Fibroblast of the conjunctiva (primary cell): ENCODE results near the gene PGD.
"Not testable (repeated sequence)": the region's sequence is repeated elsewhere in the genome, so short reads cannot be mapped to it uniquely, and the experiment has no call there.

Experiments used
- DNase-seq: peaks from one replicate; pipeline ENCODE4 v3.0.0-alpha.2; 2010; ENCODE audit warnings: low read depth

The PGD gene

DNA sequence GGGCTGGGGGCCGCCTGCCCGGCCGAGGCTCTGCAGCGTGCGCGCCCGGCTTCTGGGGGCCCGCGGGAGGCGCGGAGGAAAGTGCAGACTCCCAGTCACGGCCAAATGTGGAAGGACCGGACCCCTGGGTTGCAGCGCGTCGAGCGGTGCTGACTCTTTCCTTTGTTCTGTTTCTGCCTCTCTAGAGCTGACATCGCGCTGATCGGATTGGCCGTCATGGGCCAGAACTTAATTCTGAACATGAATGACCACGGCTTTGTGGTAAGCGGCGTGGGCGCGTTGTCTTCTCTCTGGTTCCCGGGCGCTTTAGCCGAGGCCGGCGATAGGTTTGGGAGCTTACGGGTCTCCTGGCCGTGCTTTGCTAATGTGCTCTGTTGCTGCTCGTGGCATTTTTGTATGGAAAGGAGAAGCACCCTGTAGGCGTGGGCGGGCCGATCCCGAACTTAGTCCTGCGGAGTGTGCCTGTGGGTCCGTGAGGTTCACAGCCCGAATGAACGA lies 629 bp downstream of the PGD start:
- DNase-seq = no peak

- DNase-seq = no peak
Observed at GRCh38 chr1:10400013-10400412, 1.1 kb downstream of the PGD start.

DNA sequence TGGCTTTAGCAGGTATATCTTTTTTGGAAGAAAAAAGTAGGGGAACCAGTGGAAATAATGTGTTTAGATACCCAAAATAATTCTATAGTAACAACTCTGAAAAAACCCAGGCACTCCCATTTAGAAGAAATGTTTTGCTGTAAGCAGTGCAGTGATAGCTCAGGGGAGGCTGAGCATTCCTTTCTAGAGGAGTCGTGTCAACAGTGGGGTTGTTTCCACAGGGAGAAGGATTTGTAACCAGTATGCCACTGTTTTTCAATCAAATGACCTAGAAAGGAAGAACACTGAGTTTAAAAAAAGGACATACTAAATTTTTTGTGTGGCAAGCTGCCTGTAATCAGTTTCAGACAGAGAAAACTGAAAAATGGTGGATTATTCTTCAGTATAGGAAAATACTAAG lies 2.4 kb downstream of the PGD start:
- no peak for DNase-seq

- no peak for DNase-seq
Observed at GRCh38 chr1:10402729-10403274, 3.9 kb downstream of the PGD start.

DNA sequence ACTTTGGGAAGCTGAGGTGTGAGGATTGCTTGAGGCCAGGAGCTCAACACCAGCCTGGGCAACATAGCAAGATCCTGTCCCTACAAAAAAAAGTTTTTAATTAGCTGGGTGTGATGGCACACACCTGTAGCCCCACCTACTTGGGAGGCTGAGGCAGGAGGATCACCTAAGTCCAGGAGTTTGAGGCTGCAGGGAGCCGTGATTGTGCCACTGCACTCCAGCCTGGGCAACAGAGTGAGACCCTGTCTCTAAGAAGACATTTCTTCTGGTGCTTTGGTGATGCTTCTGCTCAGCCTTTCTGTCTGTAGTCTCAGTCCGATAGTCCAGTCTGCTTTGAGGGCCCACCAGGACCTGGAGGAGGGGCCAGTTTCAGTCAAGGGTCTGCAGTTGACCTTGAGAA lies 8.3 kb downstream of the PGD start:
- DNase-seq = no peak

DNA sequence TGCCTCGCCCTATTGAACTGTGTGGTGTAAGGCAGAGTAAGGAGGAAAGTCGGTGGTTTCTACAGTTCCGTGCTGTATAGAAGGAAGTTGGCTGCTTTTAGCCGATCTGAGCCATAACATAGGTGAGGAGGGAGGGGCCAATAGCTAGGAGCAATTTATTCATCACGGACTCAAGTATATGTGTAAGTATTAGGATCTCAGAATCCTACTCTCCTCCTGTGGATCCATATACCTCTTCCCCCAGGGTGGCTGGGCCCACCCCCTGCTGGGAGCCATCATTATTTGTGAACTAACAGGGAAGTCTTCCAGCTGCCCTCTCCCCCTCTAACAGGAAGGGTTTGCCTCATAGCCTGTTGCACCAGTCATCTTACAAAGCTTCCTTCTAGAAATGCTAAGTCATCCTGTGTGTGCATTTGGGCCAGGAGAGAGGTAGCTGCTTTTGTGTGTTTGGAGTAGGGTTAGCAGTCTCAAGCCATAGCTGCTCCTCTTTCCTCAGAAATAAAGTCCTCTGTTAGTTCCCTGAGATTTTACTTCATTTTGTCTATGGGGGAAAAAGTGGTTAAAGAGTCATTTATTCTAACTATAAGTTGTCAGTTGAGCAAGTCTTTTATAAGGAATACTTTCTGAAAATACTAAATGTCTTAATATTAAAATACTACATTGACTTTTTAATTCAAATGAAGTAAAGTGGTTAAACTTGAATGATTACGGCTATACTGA lies 16.5 kb downstream of the PGD start:
- DNase-seq = peak; percentile 36

DNA sequence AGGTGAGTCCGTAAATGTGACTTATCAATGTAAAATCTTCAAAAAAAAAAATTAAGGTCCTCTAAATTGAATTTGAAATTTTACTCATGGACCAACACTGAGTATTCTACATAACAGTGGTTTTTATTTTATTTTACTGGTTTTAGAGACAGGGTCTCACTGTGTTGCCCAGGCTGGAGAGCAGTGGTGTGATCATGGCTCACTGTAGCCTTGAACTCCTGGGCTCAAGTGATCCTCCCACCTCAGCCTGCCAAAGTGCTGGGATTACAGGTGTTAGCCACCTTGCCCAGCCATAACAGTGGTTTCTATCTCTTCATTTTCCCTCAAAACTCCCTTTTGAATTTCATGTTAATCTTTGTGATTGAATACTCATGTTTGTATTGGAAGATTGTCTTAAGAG lies 17.1 kb downstream of the PGD start:
- not testable (repeated sequence) for DNase-seq

DNA sequence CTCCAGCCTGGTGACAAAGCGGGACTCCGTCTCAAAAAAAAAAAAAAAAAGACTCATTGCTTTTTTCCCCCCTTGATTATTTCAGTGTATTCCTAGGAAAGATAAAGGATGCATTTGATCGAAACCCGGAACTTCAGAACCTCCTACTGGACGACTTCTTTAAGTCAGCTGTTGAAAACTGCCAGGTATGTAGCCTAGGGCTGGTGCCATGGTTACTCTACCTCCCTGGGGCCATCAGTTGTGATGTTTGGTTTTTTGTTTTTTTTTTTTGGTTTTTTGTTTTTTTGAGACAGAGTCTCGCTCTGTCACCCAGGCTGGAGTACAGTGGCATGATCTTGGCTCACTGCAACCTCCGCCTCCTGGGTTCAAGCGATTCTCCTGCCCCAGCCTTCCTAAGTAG lies 19.9 kb downstream of the PGD start:
- not testable (repeated sequence) for DNase-seq

DNA sequence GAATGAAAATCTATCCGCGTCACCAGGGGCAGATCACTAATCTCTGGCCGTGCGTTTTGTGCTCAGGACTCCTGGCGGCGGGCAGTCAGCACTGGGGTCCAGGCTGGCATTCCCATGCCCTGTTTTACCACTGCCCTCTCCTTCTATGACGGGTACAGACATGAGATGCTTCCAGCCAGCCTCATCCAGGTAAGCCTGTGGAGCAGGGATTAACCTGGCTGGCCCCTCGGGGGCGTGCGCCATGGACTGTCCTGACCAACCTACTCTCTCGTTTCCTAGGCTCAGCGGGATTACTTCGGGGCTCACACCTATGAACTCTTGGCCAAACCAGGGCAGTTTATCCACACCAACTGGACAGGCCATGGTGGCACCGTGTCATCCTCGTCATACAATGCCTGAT lies 20.5 kb downstream of the PGD start:
- no peak for DNase-seq

GRCh38 chr1:10421637-10422036 lies 22.8 kb downstream of the PGD start:
- no peak for DNase-seq

- peak; percentile 63 for DNase-seq
Observed at GRCh38 chr1:10424034-10424433, 25.2 kb downstream of the PGD start.

DNA sequence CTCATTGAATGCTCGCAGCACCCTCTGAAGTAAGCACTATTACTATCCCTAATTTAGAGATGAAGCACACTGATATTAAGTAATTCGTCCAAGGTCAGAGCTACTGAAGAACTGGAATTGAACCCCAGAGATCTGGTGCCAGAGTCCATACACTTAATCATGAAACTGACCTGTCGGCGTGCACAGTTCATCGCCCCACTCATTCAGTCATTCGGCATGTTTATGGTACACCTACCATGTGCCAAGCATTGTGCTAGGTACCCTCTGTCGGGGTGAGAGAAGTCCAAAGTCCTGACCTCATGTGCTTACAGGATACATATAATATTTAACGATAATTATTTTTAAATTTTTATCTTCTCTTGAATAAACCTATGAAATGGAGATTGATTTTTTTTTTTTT lies 25.8 kb downstream of the PGD start:
- DNase-seq = no peak

- not testable (repeated sequence) for DNase-seq
Observed at GRCh38 chr1:10425826-10426534, 27.1 kb downstream of the PGD start.

DNA sequence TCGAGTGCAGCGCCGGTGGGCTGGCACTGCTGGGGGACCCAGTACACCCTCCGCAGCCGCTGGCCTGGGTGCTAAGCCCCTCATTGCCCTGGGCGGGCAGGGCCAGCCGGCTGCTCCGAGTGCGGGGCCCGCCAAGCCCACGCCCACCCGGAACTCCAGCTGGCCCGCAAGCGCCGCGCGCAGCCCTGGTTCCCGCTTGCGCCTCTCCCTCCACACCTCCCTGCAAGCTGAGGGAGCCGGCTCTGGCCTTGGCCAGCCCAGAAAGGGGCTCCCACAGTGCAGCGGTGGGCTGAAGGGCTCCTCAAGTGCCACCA lies 27.6 kb downstream of the PGD start:
- not testable (repeated sequence) for DNase-seq

GRCh38 chr1:10428984-10429383 lies 30.1 kb downstream of the PGD start:
- DNase-seq = no peak

- no peak for DNase-seq
Observed at GRCh38 chr1:10429868-10430215, 31.0 kb downstream of the PGD start.

DNA sequence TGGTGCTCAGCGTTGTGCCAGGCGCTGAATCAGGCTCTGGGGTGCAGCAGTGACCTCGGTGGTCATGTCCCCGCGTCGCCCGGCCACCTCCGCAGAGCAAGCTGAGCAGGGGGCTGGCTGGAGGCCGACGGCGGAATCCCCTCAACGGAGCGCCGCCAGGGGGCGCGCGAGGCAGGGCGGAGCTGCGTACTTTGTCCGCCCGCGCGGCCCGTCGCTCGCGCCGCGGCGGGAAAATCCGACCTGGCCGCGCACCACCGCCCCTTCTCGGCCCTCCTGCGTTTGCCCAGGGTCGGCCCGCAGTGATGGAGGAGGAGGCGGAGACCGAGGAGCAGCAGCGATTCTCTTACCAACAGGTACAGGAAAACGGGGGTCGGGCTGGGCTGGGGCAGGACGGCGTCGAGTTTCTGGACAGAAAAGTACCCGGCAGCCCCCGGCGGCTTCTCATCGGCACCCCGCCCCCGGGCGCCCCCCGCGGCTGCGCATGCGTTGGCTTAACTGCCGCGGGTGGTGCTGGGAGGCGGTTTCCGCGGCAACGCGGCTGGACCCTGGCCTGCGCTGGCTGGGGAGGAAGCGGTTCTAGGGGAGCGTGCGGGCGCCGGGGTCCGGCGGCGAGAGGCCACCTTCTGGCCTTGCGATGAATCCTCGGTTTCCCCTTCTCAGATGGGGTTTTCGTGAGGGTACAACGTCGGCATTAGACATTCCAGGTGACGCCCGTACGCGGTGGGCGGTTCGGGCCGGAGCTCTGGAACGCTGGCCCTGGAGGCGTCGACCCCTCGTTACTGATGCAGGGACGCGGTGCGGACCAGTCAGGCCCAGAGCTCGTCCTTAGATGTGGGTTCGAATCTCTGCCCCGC lies 31.6 kb downstream of the PGD start, which contains the start of gene CENPS:
Gene CENPS, plus strand, starts transcription at position 218 of the 854 bp plus-strand sequence. Its CDS starts 85 bp downstream, at position 303.
- peak; percentile 72 for DNase-seq

DNA sequence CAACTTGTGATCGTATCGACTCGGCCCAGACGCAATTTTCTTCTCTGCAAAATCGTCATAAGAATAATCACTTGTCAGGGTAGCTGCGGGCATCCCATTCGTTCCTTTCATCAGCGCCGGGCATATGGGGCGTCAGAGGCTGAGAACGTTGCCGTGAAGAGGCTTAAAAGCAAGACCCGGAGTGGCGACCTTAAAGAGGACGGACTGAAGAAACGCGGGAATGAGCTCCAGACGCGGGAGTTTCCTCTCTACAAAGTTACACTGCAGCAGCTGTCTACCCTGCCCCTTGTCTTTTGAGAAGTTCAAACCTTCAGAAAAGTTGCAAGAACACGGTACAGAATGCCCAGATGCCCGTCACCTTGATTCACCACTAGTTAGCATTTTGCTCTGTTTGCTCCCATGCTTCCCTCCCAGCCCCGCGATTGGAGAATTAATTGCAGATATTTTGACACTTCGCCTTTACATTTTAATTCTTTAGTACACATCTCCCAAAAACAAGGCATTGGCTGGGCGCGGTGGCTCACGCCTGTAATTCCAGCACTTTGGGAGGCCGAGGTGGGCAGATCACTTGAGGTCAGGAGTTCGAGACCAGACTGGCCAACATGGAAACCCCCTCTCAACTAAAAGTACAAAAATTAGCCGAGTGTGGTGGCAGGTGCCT lies 32.3 kb downstream of the PGD start:
- DNase-seq = no peak

DNA sequence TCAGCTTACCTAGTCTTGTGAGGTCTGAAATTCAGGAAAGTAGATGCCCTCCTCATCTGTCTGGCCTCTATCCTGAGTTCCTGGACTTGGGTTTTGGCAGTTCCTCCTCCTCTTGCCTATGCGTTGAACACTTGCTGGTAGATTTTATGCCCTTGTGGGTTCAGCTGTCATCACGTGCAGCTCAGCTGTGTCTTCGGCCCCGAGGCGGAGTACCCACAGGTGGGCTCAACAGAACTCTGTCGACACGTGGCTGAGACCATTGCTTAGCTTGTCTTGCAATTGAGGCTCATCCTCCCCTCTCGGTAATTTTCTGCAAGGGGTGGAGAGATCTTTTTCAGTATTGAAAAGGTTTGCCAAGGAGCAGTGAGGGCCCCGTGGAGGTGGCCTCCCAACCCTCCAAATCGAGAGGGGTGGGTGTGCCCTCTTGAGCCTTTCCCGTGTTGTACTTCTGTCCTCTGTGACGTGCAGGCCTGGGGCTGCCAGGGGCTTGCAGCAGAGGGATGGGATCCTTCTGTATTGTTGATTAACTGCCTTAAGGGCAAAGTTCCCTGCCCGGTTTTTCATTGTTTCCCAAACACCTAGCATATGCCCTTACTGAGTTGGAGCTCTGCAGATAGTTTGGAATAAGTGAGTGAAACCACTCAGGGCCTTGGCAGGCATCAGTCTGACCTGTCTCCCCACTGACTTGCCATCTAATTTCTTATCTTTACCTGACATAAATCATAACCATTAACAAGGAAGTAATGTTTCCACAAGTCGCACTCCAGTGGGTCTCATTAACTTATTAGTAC lies 34.2 kb downstream of the PGD start:
- DNase-seq = no peak

DNA sequence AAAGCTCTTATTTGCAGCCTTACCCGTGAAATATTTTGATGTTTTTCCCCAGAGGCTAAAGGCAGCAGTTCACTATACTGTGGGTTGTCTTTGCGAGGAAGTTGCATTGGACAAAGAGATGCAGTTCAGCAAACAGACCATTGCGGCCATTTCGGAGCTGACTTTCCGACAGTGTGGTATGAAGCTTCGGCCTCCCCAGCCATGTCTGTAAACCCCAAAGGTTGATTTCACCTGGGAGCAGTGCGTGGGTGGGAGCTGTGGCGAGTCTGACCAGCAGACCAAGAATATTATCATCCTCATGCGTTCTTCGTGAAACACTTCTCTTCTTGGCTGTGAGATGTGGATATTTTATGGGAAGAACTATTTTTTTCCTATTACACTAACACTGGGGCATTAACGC lies 34.9 kb downstream of the PGD start:
- no peak for DNase-seq

- DNase-seq = no peak
Observed at GRCh38 chr1:10434590-10434989, 35.7 kb downstream of the PGD start.
